NCI-H1417 (cell line): Measurements from ENCODE around the gene OR7C2.

Experiments
- DNase-seq, 3 experiments: peaks; one replicate each; lab custom pipeline; 2025; lab: John Stamatoyannopoulos, UW

The OR7C2 gene

GRCh38 chr19:14979476-14980255, 38.4 kb downstream of the OR7C2 start, which contains the start of gene SLC1A6:
TSS of gene SLC1A6 (minus strand) at chr19:14979864. CDS start at chr19:14972910, 6,954 bp downstream.
- no peak for DNase-seq

GRCh38 chr19:14985133-14985532, 43.8 kb downstream of the OR7C2 start:
- DNase-seq, result no peak
